ENCODE results near the gene TXLNA.

DNA sequence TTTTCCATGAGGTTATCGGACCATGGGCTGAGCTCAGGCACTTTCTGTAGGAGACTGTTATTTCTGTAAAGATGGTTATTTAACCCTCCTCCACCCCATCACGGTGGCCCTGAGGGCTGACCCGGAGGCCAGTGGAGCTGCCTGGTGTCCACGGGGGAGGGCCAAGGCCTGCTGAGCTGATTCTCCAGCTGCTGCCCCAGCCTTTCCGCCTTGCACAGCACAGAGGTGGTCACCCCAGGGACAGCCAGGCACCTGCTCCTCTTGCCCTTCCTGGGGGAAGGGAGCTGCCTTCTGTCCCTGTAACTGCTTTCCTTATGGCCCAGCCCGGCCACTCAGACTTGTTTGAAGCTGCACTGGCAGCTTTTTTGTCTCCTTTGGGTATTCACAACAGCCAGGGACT lies 18.4 kb downstream of the TXLNA start:
- TF ChIP-seq, protein P1, sequence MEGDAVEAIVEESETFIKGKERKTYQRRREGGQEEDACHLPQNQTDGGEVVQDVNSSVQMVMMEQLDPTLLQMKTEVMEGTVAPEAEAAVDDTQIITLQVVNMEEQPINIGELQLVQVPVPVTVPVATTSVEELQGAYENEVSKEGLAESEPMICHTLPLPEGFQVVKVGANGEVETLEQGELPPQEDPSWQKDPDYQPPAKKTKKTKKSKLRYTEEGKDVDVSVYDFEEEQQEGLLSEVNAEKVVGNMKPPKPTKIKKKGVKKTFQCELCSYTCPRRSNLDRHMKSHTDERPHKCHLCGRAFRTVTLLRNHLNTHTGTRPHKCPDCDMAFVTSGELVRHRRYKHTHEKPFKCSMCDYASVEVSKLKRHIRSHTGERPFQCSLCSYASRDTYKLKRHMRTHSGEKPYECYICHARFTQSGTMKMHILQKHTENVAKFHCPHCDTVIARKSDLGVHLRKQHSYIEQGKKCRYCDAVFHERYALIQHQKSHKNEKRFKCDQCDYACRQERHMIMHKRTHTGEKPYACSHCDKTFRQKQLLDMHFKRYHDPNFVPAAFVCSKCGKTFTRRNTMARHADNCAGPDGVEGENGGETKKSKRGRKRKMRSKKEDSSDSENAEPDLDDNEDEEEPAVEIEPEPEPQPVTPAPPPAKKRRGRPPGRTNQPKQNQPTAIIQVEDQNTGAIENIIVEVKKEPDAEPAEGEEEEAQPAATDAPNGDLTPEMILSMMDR (IDR thresholded peaks at IDR 0.05), result no peak
- TF ChIP-seq POLR2A (IDR thresholded peaks at IDR 0.05) (no peak), EP300 (IDR thresholded peaks at IDR 0.05) (no peak)

Data from ovary (tissue), 3 donors.